ENCODE measurements around the gene CHIC1. TPM values are rescaled to one million over a fixed set of nuclear protein-coding genes. Genes with fewer than 3 reads are reported as not detected.
"Not testable (repeated sequence)": the region's sequence is repeated elsewhere in the genome, so short reads cannot be mapped to it uniquely, and the experiment has no call there.

CHIC1 gene
- total RNA-seq, 1 experiment from 2014 or later, result 9.4 TPM

DNA sequence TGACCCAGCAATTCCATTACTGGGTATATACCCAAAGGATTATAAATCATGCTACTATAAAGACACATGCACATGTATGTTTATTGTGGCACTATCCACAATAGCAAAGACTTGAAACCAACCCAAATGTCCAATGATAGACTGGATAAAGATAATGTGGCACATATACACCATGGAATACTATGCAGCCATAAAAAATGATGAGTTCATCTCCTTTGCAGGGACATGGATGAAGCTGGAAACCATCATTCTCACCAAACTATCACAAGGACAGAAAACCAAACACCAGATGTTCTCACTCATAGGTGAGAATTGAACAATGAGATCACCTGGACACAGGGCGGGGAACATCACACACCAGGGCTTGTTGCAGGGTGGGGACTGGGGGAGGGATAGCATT is 144.0 kb downstream of the CHIC1 start:
- CTCF ChIA-PET; DNase-seq (ENCODE audit: low spot score); ATAC-seq; H3K4me3 Mint-ChIP-seq; H3K27ac Mint-ChIP-seq; POLR2A ChIA-PET: not testable (repeated sequence)
- Mint-ChIP-seq H3K36me3 (peaks cover 49% of the 10 kb centered on the region), H3K9me3 (peaks cover 63% of the 10 kb centered on the region), H3K27me3 (ENCODE audit: low read depth) (peaks cover 14% of the 10 kb centered on the region), H3K4me1 (peaks cover 20% of the 10 kb centered on the region)

DNA sequence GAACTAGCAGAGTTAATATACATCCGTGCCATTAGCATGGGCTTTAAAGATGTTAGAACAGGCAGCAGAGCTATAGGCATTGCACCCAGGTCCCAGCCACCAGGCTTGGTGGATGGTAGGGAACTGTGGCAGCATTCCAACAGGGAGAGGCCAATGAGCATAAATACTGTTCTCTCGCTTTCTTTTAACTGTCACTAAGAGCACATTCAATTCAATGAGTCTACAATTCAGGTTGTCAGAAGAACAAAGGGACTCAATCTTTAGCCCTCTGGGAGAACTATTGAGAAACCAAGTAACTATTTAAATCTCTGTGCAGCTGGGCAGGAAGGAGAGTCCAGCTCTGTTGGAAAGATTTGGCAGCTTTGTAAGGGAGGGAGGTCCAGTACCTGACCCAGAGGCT is 165.6 kb downstream of the CHIC1 start:
- TF ChIP-seq, protein P1, sequence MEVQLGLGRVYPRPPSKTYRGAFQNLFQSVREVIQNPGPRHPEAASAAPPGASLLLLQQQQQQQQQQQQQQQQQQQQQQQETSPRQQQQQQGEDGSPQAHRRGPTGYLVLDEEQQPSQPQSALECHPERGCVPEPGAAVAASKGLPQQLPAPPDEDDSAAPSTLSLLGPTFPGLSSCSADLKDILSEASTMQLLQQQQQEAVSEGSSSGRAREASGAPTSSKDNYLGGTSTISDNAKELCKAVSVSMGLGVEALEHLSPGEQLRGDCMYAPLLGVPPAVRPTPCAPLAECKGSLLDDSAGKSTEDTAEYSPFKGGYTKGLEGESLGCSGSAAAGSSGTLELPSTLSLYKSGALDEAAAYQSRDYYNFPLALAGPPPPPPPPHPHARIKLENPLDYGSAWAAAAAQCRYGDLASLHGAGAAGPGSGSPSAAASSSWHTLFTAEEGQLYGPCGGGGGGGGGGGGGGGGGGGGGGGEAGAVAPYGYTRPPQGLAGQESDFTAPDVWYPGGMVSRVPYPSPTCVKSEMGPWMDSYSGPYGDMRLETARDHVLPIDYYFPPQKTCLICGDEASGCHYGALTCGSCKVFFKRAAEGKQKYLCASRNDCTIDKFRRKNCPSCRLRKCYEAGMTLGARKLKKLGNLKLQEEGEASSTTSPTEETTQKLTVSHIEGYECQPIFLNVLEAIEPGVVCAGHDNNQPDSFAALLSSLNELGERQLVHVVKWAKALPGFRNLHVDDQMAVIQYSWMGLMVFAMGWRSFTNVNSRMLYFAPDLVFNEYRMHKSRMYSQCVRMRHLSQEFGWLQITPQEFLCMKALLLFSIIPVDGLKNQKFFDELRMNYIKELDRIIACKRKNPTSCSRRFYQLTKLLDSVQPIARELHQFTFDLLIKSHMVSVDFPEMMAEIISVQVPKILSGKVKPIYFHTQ (CRISPR knock-in tag; IDR thresholded peaks at IDR 0.05), result no peak
- POLR2A ChIA-PET, result no interaction called here
- peak; percentile 67 for ATAC-seq

More for the DNA sequence above, 165.6 kb downstream of the CHIC1 start:
- H3K9me3 Mint-ChIP-seq, result peaks cover 10% of the 10 kb centered on the region
- peaks cover 14% of the 10 kb centered on the region for H3K4me1 Mint-ChIP-seq
- H3K27me3 Mint-ChIP-seq (ENCODE audit: low read depth), result no peaks in the 10 kb centered on the region; the same call in 1 of the 2 replicates
- CTCF ChIA-PET, result no interaction called here
- DNase-seq (ENCODE audit: low spot score), result no peak
- H3K4me3 Mint-ChIP-seq, result no peak overlapping the region
- peaks cover 10% of the 10 kb centered on the region for H3K36me3 Mint-ChIP-seq
- no peak overlapping the region for H3K27ac Mint-ChIP-seq

Other genes with a start within 250 kb of the CHIC1 start
- 2.4 to 5.2 TPM (median 4.6 TPM) in 3 replicates for gene CDX4, start 116.1 kb upstream of the CHIC1 start, total RNA-seq (2021)